Mucosa of descending colon (tissue), 3 donors: ENCODE data around the gene PPP2R3C. TPM values are rescaled to one million over a fixed set of nuclear protein-coding genes. Genes with fewer than 3 reads are reported as not detected.
A peak's percentile ranks its signal among the peaks of the same experiment; 100 is the strongest.

Experiments used
- ATAC-seq: fragments of 200-7000 bp; cut with Tn5 transposase; one replicate; pipeline ENCODE4 v1.9.1; 2020; ENCODE audit warnings: mild to moderate bottlenecking, moderate library complexity
- DNase-seq, 3 donors: peaks; one replicate each; pipeline ENCODE4 v3.0.0-alpha.2; 2020
- H3K36me3 ChIP-seq: fragments of 200-600 bp; one replicate; pipeline ENCODE4 v1.8.0; 2021; ENCODE audit warnings: low read depth, mild to moderate bottlenecking
- H3K4me1 ChIP-seq: fragments of 200-600 bp; one replicate; pipeline ENCODE4 v1.8.0; 2021; ENCODE audit warnings: low read depth, mild to moderate bottlenecking
- H3K4me3 ChIP-seq: fragments of 200-600 bp; one replicate; pipeline ENCODE4 v1.8.0; 2021; ENCODE audit warnings: mild to moderate bottlenecking
- H3K9me3 ChIP-seq: fragments of 200-600 bp; one replicate; pipeline ENCODE4 v1.8.0; 2021; ENCODE audit warnings: mild to moderate bottlenecking
- CTCF ChIP-seq: fragments of 200-600 bp; IDR thresholded peaks from one replicate; pipeline ENCODE4 v1.8.0; 2022; ENCODE audit warnings: antibody characterized with exemption, mild to moderate bottlenecking
- intact Hi-C, 2 donors: fragments of 100-400 bp; cut with DNase I in 1 of 2; cut with micrococcal nuclease in 1 of 2; formaldehyde crosslinking; loops; one replicate each; pipeline versions ENCODE4 v1.11.0 to v1.11.1; 2022; cut with DNase I, micrococcal nuclease
- total RNA-seq, 3 donors: library from RNA; stranded (reverse); fragmentation: NEBNext Ultra II Directional in 2 of 3; extraction: Animal tissue kit (Norgen Biotek cat#: 25700) in 2 of 3; gene quantifications; one replicate each; pipeline versions ENCODE4 v1.2.1 to v1.2.4, GENCODE V29; 2021 to 2023
- donor health status: DM: no; HTN: no; CAD: no; lungs with moderate emphysema.
- donor health status: DM: no; HTN: no; CAD: no.
- donor health status: DM: no; HTN: yes; CAD: no.

Gene PPP2R3C
- total RNA-seq, 3 donors from 2014 or later: 21.5 to 35.5 (median 23.0) TPM

GRCh38 chr14:35124127-35124526 lies 2.3 kb upstream of the PPP2R3C start:
- H3K4me3 ChIP-seq: no peak overlapping the region
- peaks cover 25% of the 10 kb centered on the region for H3K4me1 ChIP-seq
- intact Hi-C loops: loop anchor here in 1 of 2 donors (10.0 kb wide), 1 partner anchor 139 kb away; the partner anchor contains the start of gene SRP54
- H3K36me3 ChIP-seq: no peaks in the 10 kb centered on the region
- ATAC-seq (no peak), DNase-seq (no peak)
- no peak for TF ChIP-seq CTCF
- no peaks in the 10 kb centered on the region for H3K9me3 ChIP-seq

GRCh38 chr14:35123388-35123703 lies 1.6 kb upstream of the PPP2R3C start:
- DNase-seq: no peak
- Histone ChIP-seq H3K36me3 (no peaks in the 10 kb centered on the region), H3K9me3 (no peaks in the 10 kb centered on the region), H3K4me3 (no peak overlapping the region), H3K4me1 (peaks cover 25% of the 10 kb centered on the region)
- intact Hi-C loops: loop anchor here in 1 of 2 donors (10.0 kb wide), 1 partner anchor 139 kb away; the partner anchor contains the start of gene SRP54
- ATAC-seq: no peak
- no peak for TF ChIP-seq CTCF

GRCh38 chr14:35122696-35123387 lies 1.1 kb upstream of the PPP2R3C start:
- peak; percentile 37 for ATAC-seq
- intact Hi-C loops: loop anchor here in 1 of 2 donors (10.0 kb wide), 1 partner anchor 138 kb away; the partner anchor contains the start of gene SRP54
- H3K36me3 ChIP-seq: no peaks in the 10 kb centered on the region

GRCh38 chr14:35121026-35121886 lies 534 bp downstream of the PPP2R3C start:
- Histone ChIP-seq H3K4me1 (peaks cover 25% of the 10 kb centered on the region), H3K4me3 (peak overlapping the region; percentile 31), H3K9me3 (no peaks in the 10 kb centered on the region), H3K36me3 (no peaks in the 10 kb centered on the region)
- DNase-seq (peak; percentile 48 to 55 (median 54)), ATAC-seq (no peak)
- intact Hi-C loops: loop anchor here in 1 of 2 donors (10.0 kb wide), 1 partner anchor 136 kb away; the partner anchor contains the start of gene SRP54
- no peak for TF ChIP-seq CTCF

More at GRCh38 chr14:35122696-35123387, 1.1 kb upstream of the PPP2R3C start:
- Histone ChIP-seq H3K4me1 (peaks cover 25% of the 10 kb centered on the region), H3K9me3 (no peaks in the 10 kb centered on the region), H3K4me3 (peak overlapping the region; percentile 31)
- TF ChIP-seq CTCF: no peak
- peak in 2 of 3 donors; percentile 54 to 66 for DNase-seq

- Histone ChIP-seq H3K4me1 (peaks cover 7% of the 10 kb centered on the region), H3K4me3 (no peak overlapping the region), H3K36me3 (no peaks in the 10 kb centered on the region), H3K9me3 (no peaks in the 10 kb centered on the region)
- TF ChIP-seq CTCF: no peak
- DNase-seq: no peak
- ATAC-seq: no peak
- intact Hi-C loops: no loop called here
These were observed 4.7 kb downstream of the PPP2R3C start for GRCh38 chr14:35117112-35117511.
